GM23338 (cell line): ENCODE data around the gene PALM.

ENCODE experiments used
- CREB1 ChIP-seq: fragments of 250-450 bp; sonication (Bioruptor Pico); IDR thresholded peaks from 2 replicates; pipeline ENCODE4 v1.5.0; 2020; ENCODE audit warnings: low read depth, mild to moderate bottlenecking, moderate library complexity
- CTCF ChIP-seq, 2 experiments: fragments of 200-600 bp in 1 of 2; sonication (generic) in 1 of 2; conservative IDR thresholded peaks; 2 replicates each; pipeline versions ENCODE4 v1.5.1 to v1.6.1; 2016 to 2017; ENCODE audit warnings: antibody characterized with exemption in 2 of 2, low read depth in 2 of 2, mild to moderate bottlenecking in 2 of 2, moderate library complexity in 1 of 2
- EZH2 ChIP-seq: fragments of 200-600 bp; sonication (generic); IDR thresholded peaks from one replicate; pipeline ENCODE4 v1.8.0; 2017; ENCODE audit warnings: antibody characterized with exemption, mild to moderate bottlenecking, low read depth; ENCODE audit not compliant: unreplicated experiment
- EZH2phosphoT487 ChIP-seq: fragments of 200-600 bp; sonication (generic); IDR thresholded peaks from one replicate; pipeline ENCODE4 v1.8.1; 2018; ENCODE audit warnings: antibody characterized with exemption; ENCODE audit not compliant: unreplicated experiment
- JUNB ChIP-seq: IDR thresholded peaks from one replicate; pipeline ENCODE4 v1.6.1; 2016; ENCODE audit warnings: antibody characterized with exemption; ENCODE audit not compliant: unreplicated experiment
- NANOG ChIP-seq: IDR thresholded peaks from 2 replicates; pipeline ENCODE4 v1.6.1; 2016; ENCODE audit warnings: antibody characterized with exemption, borderline replicate concordance
- POLR2AphosphoS5 ChIP-seq: IDR thresholded peaks from 2 replicates; pipeline ENCODE4 v1.6.1; 2016; ENCODE audit warnings: antibody characterized with exemption, low read depth
- ZNF114 ChIP-seq: fragments of 250-450 bp; sonication (Bioruptor Pico); IDR thresholded peaks from 2 replicates; pipeline ENCODE4 v1.5.0; 2020; ENCODE audit warnings: mild to moderate bottlenecking, moderate library complexity
- ZNF331 ChIP-seq: fragments of 250-450 bp; sonication (Bioruptor Pico); IDR thresholded peaks from 2 replicates; pipeline ENCODE4 v1.5.0; 2020; ENCODE audit warnings: low read depth, mild to moderate bottlenecking, moderate library complexity
- TF ChIP-seq, protein P1 (sequence below): IDR thresholded peaks from one replicate; pipeline ENCODE4 v1.6.1; 2018; ENCODE audit warnings: antibody characterized with exemption; ENCODE audit not compliant: unreplicated experiment
- TF ChIP-seq, protein P2 (sequence below): fragments of 250-450 bp; sonication (Bioruptor Pico); IDR thresholded peaks from 2 replicates; pipeline ENCODE4 v1.5.0; 2020; ENCODE audit warnings: mild to moderate bottlenecking, moderate library complexity
- TF ChIP-seq, protein P3 (sequence below): IDR thresholded peaks from 2 replicates; pipeline ENCODE4 v1.6.1; 2016; ENCODE audit warnings: antibody characterized with exemption

- TF ChIP-seq CTCF (conservative IDR thresholded peaks at IDR 0.05; ENCODE audit: low read depth in 2 of 2) = no peak
- TF ChIP-seq CREB1 = no peak
- no peak for TF ChIP-seq EZH2
- no peak for TF ChIP-seq POLR2AphosphoS5
- TF ChIP-seq EZH2phosphoT487 = no peak
- no peak for TF ChIP-seq ZNF331
- TF ChIP-seq, protein P1, sequence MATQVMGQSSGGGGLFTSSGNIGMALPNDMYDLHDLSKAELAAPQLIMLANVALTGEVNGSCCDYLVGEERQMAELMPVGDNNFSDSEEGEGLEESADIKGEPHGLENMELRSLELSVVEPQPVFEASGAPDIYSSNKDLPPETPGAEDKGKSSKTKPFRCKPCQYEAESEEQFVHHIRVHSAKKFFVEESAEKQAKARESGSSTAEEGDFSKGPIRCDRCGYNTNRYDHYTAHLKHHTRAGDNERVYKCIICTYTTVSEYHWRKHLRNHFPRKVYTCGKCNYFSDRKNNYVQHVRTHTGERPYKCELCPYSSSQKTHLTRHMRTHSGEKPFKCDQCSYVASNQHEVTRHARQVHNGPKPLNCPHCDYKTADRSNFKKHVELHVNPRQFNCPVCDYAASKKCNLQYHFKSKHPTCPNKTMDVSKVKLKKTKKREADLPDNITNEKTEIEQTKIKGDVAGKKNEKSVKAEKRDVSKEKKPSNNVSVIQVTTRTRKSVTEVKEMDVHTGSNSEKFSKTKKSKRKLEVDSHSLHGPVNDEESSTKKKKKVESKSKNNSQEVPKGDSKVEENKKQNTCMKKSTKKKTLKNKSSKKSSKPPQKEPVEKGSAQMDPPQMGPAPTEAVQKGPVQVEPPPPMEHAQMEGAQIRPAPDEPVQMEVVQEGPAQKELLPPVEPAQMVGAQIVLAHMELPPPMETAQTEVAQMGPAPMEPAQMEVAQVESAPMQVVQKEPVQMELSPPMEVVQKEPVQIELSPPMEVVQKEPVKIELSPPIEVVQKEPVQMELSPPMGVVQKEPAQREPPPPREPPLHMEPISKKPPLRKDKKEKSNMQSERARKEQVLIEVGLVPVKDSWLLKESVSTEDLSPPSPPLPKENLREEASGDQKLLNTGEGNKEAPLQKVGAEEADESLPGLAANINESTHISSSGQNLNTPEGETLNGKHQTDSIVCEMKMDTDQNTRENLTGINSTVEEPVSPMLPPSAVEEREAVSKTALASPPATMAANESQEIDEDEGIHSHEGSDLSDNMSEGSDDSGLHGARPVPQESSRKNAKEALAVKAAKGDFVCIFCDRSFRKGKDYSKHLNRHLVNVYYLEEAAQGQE = no peak
- TF ChIP-seq NANOG = no peak
- TF ChIP-seq, protein P2, sequence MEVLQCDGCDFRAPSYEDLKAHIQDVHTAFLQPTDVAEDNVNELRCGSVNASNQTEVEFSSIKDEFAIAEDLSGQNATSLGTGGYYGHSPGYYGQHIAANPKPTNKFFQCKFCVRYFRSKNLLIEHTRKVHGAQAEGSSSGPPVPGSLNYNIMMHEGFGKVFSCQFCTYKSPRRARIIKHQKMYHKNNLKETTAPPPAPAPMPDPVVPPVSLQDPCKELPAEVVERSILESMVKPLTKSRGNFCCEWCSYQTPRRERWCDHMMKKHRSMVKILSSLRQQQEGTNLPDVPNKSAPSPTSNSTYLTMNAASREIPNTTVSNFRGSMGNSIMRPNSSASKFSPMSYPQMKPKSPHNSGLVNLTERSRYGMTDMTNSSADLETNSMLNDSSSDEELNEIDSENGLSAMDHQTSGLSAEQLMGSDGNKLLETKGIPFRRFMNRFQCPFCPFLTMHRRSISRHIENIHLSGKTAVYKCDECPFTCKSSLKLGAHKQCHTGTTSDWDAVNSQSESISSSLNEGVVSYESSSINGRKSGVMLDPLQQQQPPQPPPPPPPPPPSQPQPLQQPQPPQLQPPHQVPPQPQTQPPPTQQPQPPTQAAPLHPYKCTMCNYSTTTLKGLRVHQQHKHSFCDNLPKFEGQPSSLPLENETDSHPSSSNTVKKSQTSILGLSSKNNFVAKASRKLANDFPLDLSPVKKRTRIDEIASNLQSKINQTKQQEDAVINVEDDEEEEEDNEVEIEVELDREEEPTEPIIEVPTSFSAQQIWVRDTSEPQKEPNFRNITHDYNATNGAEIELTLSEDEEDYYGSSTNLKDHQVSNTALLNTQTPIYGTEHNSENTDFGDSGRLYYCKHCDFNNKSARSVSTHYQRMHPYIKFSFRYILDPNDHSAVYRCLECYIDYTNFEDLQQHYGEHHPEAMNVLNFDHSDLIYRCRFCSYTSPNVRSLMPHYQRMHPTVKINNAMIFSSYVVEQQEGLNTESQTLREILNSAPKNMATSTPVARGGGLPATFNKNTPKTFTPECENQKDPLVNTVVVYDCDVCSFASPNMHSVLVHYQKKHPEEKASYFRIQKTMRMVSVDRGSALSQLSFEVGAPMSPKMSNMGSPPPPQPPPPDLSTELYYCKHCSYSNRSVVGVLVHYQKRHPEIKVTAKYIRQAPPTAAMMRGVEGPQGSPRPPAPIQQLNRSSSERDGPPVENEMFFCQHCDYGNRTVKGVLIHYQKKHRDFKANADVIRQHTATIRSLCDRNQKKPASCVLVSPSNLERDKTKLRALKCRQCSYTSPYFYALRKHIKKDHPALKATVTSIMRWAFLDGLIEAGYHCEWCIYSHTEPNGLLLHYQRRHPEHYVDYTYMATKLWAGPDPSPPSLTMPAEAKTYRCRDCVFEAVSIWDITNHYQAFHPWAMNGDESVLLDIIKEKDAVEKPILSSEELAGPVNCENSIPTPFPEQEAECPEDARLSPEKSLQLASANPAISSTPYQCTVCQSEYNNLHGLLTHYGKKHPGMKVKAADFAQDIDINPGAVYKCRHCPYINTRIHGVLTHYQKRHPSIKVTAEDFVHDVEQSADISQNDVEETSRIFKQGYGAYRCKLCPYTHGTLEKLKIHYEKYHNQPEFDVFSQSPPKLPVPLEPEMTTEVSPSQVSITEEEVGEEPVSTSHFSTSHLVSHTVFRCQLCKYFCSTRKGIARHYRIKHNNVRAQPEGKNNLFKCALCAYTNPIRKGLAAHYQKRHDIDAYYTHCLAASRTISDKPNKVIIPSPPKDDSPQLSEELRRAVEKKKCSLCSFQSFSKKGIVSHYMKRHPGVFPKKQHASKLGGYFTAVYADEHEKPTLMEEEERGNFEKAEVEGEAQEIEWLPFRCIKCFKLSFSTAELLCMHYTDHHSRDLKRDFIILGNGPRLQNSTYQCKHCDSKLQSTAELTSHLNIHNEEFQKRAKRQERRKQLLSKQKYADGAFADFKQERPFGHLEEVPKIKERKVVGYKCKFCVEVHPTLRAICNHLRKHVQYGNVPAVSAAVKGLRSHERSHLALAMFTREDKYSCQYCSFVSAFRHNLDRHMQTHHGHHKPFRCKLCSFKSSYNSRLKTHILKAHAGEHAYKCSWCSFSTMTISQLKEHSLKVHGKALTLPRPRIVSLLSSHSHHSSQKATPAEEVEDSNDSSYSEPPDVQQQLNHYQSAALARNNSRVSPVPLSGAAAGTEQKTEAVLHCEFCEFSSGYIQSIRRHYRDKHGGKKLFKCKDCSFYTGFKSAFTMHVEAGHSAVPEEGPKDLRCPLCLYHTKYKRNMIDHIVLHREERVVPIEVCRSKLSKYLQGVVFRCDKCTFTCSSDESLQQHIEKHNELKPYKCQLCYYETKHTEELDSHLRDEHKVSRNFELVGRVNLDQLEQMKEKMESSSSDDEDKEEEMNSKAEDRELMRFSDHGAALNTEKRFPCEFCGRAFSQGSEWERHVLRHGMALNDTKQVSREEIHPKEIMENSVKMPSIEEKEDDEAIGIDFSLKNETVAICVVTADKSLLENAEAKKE (CRISPR knock-in tag) = no peak
- TF ChIP-seq, protein P3, sequence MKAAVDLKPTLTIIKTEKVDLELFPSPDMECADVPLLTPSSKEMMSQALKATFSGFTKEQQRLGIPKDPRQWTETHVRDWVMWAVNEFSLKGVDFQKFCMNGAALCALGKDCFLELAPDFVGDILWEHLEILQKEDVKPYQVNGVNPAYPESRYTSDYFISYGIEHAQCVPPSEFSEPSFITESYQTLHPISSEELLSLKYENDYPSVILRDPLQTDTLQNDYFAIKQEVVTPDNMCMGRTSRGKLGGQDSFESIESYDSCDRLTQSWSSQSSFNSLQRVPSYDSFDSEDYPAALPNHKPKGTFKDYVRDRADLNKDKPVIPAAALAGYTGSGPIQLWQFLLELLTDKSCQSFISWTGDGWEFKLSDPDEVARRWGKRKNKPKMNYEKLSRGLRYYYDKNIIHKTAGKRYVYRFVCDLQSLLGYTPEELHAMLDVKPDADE = no peak
- TF ChIP-seq ZNF114 (CRISPR knock-in tag) = no peak
- no peak for TF ChIP-seq JUNB
Observed at GRCh38 chr19:710767-711166, 2.0 kb downstream of the PALM start.
